GM21717 (cell line): ENCODE data around the gene CFC1B.
A peak's percentile ranks its signal among the peaks of the same experiment; 100 is the strongest.
"Not testable (repeated sequence)": the region's sequence is repeated elsewhere in the genome, so short reads cannot be mapped to it uniquely, and the experiment has no call there.

Experiments used
- ATAC-seq: cut with Tn5 transposase; IDR thresholded peaks from one replicate; pipeline ENCODE4 v1.9.1; 2021; ENCODE audit warnings: mild to moderate bottlenecking, moderate library complexity; ENCODE audit not compliant: unreplicated experiment

The CFC1B gene

DNA sequence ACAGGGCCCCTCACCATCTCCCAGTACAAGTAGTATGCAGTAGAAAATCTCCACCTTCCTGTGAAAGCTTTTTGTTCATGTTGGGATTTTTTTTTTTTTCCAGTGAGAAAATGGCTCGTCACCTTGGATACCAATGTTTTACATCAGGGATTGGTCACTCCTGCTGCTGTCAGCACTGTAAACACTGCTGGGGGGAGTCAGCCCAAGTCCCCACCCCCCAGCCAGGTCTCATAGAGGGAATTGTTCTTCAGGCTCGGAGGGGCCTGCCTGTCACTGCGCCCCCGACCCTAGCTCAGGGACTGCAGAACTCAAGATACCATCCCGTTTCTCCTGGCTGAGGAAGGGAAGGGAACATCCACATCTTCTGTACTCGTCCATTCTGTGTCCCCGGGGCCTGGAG is at the start of gene CFC1B:
CFC1B (plus strand) TSS at position 231 of the 400 bp plus-strand sequence. CDS start 263 bp downstream, outside the sequence.
- not testable (repeated sequence) for ATAC-seq

DNA sequence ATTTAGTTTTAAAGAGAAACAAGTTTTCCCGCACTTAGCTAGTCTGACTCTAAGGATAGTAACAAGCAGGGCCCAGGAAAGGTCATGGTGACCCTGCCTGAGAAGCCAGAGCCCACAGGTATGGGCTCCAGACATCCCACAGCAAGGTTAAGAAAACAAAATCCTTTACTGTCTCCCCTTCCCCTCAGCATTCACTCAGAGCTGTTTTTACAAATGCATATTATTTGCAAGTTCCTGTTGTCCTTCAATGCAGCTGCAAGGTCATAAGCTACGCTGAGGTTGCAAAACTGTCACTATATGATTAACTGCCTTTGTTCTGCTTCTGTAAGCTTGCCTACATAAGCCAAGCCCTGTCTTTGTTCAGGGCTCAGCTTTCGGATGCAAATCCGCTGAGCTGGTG is 29.9 kb upstream of the CFC1B start:
- not testable (repeated sequence) for ATAC-seq

DNA sequence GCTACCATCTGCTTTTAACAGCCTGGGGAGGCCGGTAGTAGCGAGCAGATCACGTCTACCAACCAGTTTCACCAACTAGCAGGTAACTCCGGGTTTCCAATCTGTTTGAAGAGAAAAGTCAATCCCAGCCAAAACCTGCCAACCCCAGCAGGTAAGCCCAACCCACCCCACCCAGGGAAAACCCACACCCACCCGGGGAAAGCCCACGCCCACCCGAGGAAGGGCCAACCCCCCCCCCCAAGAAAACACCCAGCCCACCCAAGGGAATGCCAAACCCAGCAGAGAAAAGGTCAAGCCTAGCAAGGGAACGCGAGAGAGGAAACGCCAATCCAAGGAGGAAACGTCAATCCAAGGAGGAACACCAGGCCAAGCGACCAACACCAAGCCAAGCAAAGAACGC is 11.8 kb upstream of the CFC1B start, which contains the start of gene POTEI:
POTEI (minus strand) TSS at position 101 of the 400 bp plus-strand sequence; CDS start at position 8, 93 bp downstream.
- not testable (repeated sequence) for ATAC-seq

DNA sequence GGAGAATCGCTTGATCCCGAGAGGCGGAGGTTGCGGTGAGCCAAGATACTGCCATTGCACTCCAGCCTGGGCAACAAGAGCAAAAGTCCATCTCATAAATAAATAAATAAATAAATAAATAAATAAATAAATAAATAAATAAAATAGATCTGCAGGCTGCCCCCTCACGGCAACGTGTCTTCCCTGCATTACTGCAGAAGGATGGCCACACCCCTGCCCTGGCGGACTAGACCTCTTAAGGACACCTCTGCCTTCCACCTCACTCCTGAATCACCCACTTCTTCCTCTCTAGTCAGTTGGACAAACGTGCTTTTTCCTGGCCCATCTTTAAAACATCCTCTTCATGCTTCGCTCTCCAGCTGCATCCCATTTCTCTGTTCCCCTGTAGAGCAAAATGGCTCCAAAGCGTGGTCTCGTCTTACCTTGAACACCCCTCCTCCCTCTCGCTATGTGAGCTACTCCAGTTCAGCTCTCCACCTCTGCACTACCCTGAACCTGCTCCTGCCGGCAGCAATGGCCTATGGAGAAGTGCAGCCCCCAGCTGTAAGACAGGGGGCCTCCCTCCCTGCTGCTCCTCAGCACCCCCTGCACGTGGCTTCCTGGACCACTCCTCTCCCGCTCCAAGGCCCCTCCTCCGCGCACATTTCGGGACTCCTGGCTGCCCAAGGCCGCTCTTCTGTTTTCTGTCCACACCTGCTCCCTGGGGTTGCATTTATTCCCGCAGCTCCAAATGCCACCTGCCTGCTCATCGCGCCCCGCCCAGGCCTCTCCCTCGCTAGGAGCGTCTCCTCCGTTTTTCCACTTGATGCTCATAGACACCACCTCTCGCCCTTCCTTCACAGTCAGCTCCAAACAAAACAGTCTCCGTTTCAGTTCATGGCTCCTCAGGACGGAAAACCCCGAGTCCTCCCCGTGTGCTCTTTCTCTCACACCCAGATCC is 9.9 kb upstream of the CFC1B start:
- ATAC-seq, result not testable (repeated sequence)

DNA sequence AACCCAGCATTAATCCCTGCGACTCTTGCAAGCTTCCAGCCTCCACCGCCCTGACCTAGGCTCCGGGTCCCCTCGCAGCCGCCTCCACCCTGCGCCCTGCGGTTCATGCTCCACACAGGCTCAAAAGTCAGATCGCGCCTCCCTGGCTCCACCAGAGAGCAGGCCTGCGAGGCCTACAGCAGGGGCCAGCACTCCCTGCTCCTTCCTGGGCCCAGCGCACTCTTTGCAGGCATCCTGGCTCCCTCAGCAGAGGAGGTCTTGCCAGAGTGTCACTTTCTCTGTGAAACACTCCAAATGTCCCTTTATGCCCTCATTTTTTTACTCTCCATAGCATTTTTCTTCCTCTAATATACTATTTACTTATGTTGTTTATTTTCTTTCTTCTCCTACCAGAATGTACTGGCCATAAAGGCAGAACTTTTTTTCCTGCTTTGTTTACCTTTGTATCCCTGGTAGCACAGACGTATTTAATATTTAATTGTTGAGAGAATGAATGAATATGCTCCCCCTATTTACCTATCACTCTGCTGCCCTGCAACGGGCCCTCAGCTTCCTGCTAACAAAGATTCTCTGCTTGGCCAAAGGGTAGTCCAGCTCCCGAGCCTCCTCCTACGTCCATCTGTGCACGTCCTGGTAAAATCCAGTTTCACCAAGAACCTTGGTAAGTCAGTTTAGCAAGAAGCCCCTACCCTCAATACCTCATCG is 9.1 kb upstream of the CFC1B start:
- not testable (repeated sequence) for ATAC-seq

DNA sequence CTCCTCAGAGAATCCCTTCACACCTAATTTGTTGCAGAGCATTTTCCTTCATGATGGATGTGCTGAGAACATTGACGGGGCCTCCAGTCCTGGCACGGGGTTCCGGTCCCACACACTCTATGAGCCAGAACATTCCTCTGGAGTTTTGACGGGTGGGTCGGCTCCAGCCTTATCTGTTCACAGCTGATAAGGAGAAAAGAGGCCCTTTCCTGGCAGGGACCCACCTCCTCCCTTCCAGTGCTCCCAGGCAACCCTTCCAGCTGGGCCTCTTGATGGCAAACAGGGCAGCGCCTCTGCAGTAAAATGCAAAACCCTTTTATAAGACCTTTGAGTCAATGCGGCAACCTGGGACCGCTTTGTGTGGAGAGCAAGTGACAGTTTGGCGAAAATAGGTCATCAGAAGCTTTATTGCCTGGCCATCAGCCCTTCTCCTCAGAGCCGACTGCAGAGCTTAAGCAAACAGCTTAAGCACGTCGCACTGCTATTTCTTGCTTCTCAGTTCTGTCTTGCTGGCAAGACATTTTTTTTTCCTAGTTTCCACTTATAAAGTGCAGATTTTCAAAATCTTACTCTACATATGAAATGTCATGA is 2.4 kb upstream of the CFC1B start:
- ATAC-seq, result not testable (repeated sequence)

DNA sequence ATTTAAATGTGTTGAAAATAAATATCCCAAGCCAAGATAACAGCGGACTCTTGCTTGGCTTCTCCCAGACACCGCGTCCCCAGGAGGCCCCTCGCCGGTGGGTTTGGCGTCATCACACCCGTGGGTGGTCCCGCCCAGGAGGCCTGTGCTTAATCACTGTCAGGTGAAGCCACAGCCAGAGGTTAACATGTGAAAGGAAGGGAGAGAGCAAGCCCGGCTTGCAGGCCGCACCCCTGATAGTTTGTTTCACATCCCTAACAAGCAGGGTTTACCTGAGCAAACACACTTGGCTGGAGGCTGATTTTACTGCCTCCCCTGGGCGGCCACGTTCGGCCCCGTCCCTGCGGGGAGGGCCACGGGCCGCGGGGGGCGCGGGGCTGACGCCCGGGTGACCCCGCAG is 1.4 kb downstream of the CFC1B start:
- ATAC-seq, result not testable (repeated sequence)

DNA sequence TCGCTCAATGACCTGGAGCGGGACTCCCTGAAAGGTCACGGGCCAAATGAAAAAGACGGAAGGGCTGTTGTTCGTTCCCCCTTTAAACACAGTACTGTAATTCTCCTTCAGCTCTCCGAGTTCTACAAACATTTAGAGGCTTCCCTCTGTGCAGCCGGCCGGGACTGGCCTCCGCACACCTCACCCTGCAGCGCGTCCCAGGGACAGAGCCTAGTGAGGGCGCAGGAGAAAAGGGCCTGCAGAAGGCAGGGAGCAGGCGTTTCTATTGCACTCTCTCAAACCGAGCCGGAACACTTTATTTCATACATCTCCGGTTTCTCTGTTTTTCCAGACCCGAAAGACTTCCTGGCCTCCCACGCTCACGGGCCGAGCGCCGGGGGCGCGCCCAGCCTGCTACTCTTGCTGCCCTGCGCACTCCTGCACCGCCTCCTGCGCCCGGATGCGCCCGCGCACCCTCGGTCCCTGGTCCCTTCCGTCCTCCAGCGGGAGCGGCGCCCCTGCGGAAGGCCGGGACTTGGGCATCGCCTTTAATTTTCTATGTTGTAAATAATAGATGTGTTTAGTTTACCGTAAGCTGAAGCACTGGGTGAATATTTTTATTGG is 6.4 kb downstream of the CFC1B start:
- ATAC-seq, result not testable (repeated sequence)

DNA sequence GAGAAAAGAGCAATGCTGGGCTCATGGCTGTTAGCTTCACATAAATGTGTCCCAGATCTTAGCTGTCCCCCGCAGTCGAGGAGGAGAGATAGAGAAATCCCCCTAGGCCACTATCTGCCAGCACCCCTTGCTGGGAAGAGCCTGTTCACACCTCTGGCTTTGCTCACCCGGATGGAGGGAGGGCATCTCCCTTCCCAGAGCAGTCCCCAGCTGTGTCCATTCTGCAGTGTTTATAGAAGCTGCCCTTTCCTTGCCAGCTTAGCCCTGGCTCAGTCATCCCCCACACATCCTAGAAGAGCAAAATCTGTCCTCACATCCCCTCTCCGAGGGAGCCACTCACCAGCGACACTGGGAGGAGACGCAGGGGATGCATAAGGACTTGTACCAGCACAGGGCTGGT is 8.5 kb downstream of the CFC1B start:
- ATAC-seq, result not testable (repeated sequence)

DNA sequence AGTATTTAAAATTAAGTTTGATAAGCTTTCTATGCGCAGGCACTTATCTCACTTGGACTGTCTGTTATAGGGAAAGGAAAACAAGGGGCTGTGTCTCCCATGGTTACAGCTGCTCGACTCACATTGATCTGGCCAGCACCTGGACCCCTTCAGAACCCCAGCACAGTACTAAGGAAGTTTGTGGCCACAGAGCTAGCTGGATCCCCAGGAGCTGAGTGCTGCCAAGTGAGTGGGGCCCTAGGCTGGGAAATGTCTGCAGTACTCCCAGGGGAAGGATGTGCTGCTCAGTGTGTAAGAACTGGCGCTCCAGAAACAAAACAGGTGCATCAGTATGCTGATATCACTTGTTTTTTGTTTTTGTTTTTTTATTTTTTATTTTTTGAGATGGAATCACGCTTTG is 9.2 kb downstream of the CFC1B start:
- ATAC-seq, result not testable (repeated sequence)

DNA sequence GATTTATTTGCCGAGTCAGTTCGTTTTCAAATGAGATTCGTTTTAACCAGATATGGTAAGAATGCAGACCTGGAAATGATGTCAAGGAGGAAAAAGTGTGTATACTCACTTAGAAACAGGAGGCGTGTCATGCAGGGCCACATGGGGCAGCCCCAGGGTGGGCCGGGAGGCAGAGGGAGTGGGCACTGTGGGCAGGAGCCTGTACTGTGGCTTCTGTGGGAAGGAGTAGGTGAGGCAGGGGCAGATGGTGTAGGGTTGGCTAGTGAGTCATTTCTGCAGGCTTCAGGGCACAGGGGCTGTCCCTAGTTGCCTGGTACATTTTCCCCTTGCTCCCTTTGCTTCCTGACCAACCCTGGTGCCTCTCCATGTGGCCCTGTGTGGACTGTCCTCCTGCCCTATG is 10.2 kb downstream of the CFC1B start:
- ATAC-seq, result peak; percentile 89

DNA sequence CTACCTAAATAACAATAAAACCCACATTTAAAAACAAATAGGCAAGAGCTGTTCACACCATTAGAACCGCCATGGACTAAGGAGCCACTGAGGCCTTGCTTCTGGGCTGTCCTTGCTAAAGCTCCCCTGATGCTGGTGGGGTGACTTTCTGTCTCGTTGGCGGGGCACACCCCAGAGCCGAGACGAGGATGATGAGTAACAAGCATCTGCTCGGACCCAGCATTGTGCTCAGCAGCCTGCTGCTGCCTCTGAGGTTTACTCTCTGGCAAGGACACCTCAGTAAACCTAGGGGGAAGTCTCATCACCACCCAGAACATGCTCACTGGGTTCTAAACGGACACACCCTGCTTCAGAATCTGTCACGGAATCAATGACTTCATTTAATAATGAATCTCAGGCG is 10.7 kb downstream of the CFC1B start:
- ATAC-seq, result peak; percentile 35

DNA sequence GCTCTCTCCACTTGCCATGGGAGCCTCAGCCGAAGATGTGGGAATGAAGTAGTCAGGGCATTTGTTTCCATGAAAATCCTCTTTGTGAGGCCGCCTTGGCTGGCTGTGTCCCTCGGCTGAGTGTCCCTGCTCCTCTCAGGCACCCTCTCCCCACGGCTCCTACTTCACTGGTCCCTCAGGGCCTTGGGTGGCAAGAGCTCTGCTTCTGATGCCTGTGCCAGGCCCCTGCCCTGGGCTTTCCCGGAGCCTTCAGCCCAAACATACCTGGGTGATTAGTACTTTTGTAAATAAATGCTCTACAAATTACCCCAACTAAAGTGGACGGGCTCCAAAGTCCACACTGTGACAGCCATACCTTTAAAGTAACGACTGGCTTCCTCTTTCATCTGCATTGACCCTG is 15.6 kb downstream of the CFC1B start:
- not testable (repeated sequence) for ATAC-seq

DNA sequence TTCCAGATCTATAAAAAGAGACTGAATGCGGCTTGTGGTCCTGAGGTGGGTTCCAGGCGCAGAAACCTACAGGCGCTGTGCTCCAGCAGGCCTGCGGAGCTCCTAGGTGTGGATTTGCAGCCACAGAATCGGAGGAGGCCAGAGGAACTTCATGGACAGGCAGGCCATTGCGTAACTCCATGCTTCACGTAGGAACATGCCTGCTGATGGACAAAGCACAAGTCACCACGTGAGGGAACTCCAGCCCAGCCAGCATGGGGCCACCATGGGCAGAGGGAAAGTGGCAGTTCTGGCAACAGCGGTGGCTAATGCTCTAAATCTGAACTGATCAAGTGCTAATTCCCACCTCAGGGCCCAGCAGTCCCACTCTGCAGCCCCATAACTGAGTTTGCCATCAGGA is 17.2 kb downstream of the CFC1B start:
- not testable (repeated sequence) for ATAC-seq

DNA sequence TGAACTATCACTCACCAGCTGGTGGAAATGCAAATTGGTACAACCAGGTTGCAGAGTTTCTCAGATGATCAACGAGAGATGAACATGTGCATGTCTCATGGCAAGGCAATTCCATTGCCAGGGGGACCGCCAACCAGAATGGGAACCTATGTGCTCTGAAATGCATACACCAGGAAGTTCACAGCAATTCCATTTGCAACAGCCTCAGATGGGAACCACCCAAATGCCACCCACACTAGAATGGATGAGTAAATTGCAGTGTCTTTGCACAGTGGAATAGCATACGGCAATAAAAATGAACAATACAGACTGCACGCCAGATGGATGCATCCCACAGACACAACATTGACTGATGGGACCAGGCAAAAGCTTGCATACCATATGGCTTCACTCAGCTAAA is 21.8 kb downstream of the CFC1B start:
- not testable (repeated sequence) for ATAC-seq

DNA sequence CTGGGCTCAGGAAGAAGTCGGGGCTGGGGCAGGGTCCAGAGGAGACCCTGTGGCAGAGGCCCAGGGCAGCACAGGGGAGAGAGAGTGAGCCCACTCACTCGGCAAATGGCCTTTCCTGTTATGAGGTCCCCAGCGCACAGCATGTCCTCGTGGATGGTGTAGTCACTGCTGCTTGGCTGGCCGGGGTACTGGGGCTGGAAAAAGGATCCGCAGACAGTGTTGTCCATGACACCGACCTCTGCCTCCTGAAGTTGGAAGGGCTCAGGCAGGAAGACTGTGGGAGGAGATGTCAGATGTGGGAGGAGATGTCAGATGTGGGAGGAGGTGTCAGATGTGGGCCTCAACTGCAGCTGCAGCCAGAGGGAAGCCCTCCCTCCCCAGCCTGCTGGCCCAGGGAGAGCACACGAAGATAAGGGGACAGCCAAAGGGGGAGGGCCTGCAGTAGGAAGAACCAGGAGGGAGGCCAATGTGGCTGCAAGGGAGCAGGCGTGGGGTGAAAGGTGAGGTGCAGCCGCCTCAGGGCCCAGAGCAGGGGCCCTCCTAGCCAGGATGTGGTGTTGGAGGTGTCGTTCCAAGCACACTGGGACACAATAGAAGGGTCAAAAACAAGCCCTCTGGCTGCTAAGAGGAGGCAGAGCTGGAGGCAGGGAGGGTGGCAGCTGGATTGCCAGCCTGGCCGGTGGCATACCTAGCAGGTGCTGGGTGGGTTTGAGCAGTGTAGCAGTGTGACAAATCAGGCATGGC is 22.9 kb downstream of the CFC1B start:
- ATAC-seq, result not testable (repeated sequence)

DNA sequence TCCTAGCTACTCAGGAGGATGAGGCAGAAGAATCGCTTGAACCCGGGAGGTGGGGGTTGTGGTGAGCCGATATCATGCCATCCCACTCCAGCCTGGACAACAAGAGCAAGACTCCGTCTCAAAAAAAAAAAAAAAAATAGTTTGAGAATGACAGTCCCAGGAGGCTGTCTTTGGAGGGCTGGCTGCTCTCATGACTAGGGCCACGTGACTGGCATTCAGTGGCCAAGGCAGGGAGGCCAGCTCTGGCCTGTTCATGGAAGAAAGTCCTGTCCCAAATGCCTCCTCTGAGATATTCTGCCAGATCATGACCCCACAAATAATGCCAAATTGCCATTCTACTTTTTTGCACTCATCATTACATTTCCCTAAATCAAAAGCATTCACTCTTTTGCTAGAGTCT is 24.0 kb downstream of the CFC1B start:
- not testable (repeated sequence) for ATAC-seq

DNA sequence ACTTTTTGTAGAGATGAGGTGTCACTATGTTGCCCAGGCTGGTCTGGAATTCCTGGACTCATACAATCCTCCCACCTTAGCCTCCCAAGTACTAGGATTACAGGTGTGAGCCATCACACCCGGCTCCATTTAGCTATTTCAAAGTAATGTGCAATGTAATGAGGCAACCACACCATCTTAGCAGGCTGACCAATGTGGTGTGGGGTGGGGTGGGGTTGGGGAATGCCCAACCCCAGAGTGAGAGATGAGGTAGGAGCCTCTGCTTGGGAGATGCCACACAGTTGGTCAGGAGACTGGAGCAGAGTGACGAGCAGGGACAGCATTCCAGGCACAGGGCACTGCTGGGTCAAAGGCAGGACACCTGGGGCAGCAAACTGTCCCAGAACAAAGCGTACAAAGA is 27.4 kb downstream of the CFC1B start:
- ATAC-seq, result not testable (repeated sequence)

DNA sequence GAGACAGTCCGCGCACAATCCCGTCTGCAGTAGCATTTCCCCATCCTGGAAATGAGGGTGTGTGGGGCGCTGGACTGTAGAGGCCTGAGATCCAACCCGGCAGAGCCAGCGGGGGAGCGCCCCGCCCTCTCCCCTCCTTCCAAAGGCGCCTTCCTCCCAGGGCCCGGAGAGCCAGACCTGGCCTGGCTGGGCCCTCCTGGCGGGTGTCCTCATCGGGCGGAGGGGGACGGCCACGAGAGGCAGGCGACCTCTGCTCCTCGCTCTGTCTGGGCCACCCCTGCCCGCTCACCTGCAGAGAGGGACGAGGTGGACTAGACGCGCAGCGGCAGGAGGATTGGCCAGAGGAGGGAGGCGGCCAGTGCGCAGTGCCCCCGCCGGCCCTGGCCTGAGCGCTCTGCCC is 28.5 kb downstream of the CFC1B start:
- ATAC-seq, result not testable (repeated sequence)

DNA sequence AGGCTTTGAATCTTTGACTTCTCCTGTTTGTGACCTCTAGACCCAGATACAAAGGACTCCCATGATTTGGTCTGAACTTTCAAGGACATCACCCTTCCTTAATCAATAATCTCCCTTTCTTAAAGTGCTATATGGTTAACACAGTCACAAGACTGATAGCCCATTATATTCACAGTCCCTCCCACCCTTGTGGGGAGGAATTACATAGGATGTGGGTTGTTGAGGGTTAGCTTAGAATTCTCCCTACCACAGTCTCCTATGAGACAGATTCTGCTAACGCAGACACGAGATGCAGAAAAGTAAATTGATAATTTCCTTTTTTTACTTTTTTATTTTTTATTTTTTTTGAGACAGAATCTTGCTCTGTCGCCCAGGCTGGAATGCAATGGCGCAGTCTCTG is 33.2 kb downstream of the CFC1B start:
- not testable (repeated sequence) for ATAC-seq
